Stimulated activated CD8-positive, alpha-beta memory T cell treated with anti-CD3 and anti-CD28 coated beads, Interleukin-4, amount 100 ng/mL, for 24 hours (primary cell): ENCODE data around the gene HLA-DMA.

Experiments used
- DNase-seq: peaks from one replicate; pipeline ENCODE4 v3.0.0-alpha.2; 2020; ENCODE audit warnings: low read depth

The HLA-DMA gene

DNA sequence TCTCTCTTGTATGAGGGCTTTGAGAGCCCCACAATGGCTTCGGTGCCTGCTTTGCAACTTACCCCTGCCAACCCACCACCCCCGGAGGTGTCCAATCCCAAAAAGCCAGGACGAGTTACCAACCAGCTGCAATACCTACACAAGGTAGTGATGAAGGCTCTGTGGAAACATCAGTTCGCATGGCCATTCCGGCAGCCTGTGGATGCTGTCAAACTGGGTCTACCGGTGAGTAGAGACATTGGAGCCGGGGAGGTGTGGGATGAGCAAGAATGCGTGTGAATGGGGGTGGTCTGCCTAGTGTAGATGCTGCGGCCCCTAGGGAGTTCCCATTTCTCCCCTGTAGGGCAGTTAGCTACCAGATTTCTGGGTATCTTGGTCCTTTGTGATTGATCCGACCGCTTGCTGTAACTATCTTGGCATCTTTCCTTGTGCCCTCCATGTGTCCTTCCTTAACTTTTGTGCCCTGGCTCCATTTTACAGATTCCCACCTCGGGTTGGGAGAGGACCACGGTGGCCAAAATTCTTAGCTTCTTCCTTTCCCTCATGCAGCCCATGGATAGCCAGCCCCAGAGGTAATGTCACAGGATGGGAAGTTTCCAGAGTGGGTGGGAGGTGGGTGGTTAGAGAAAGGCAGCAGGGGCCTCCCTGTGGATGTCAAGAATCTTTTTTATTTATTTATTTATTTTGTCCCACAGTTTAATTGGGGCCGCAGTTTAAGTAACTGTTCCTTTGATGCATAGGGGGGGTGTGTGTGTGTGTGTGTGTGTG lies 21.8 kb upstream of the HLA-DMA start:
- DNase-seq = no peak

DNA sequence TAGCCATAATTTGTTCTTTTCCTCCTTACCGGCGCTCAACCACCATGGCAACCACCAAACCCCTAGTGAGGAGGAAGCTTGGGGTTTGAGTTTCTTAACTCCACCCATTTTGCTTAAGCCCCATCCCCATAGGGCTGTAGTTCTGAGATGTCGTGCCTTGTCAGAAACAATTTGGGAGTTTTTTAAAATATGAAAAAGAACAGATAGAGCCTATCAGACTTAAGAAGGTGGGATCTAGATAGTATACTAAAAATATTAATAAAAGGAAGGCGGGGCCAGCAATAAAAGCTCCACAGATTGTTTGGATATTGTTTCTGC lies 21.1 kb upstream of the HLA-DMA start:
- DNase-seq = no peak

DNA sequence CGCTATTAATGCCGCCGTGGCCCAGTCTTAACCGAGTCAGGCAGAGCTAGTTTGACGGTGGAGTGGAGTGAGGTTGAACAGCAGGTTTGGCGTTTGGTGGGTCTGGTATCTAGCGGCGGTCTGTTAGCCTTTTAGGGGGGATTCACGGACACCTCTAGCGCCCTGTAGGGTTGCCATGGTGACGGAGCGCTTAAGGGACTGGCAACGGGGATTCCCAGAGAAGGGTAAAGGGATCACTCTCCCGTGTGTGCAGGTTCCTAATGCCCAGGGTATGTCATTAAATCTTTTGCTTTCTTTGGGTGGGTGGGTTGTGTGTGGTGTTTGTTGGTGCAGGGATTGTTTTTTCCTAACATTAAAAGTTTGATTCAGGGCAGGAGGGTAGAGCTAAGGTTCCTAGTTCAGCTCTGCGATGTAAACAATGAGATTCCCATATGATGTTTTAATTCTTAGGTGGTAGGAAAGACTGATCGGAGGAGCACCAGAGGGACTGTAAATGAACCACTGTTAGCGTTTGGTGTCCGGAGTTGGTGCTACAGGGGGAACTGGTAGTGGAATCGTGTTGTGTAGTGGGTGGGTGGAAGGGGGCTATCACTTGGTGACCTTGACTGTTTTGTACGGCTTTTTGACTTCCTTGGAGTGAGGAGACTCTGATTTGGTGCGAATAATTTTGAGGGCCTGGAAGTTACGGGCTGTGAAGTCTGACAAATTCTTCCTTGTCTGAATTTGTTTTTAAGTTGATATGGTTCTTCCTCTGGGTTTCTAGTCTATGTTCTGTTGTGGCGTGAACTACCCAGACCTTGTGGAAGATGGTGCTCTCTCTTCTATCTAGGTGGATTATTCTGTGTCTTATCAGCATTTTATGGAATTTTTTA lies 20.5 kb upstream of the HLA-DMA start:
- peak; percentile 30 for DNase-seq

DNA sequence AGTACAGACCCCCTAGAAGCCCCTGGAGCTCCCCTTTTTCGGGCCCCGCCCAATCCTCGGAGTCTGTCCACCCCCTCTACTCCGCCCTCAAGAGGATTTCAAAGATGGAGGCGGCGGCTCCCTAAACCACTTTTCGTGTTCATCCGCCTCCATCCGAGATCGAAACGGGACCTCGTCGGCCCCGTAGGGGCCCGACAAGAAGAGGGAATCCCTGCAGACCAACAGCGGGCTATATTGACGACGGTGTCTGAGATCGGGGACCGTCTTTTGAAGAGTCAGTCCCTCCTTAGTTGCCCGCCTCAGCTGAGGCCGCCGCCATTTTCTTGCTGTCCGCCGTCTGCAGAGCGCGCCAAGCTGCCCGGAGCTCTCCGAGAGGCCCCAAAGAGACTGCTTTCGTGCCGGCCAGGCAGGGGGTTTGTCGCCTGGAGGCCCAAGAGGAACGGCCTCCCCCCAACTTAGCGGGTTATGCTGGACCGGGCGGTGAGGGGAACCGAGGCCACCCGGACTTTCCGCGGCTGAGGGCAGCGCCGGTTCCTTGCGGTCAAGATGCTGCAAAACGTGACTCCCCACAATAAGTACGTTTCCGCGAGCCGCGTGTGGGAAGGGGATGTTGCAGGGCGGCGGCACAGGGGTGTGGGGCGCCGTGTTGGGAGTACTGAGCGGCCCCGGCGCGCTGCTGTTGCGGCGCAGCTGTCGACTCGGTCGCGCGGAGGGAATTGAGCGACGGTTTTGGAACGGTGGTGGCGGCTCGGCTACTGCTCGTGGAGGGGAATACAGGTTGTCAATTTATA lies 19.7 kb upstream of the HLA-DMA start:
- DNase-seq = peak; percentile 40

DNA sequence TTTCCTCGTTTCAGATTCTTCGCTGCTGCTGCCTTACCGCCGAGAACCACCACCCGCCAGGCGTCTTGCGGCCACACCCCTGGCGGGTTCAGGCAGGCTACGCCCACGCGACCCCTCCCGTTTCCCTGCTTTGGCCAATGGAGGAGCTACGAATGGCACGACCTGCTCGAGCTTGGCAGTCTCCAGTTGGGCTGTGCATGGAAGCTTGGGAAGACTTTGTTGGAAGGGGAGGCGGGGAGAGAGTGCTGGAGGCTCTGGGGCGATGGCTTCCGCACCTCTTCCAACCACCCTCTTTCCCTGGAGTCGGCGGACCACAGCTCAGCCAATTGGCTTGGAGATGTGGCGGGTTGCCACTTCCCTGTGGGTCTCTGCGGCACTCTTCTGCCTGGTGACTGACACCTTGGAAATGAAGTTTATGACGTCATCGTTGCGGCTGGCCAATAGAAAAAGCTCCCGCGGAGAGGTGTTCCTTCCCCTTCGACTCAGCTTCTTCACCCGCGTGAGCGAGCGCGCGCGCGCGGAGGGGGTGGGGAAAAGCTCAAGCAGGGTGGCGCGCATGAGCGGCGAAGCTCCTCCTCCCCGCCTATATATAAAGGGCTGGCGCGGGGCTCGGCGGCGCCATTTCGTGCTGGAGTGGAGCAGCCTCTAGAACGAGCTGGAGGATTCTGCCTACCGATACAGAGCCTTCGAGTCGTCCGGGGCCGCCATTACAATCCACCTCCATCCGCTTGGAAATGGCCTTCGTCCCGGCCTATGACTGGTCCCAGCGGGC lies 18.9 kb upstream of the HLA-DMA start:
- DNase-seq = peak; percentile 98

DNA sequence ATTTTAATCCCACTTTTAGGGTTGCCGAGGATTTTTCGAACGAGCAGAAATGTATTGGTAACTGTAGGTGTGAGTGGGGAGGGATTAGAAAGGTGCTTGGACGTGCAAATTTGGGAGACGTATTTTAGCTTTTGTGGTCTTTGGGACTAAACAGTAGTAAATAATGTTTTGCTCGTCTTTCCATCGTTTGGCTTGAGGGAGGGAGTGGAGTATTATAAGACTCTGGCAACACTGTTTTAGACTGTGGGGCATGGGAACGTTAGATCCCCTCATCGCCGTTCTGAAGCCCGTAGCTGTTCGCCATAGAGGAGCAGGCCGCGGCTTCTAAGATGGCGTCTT lies 18.3 kb upstream of the HLA-DMA start:
- no peak for DNase-seq

DNA sequence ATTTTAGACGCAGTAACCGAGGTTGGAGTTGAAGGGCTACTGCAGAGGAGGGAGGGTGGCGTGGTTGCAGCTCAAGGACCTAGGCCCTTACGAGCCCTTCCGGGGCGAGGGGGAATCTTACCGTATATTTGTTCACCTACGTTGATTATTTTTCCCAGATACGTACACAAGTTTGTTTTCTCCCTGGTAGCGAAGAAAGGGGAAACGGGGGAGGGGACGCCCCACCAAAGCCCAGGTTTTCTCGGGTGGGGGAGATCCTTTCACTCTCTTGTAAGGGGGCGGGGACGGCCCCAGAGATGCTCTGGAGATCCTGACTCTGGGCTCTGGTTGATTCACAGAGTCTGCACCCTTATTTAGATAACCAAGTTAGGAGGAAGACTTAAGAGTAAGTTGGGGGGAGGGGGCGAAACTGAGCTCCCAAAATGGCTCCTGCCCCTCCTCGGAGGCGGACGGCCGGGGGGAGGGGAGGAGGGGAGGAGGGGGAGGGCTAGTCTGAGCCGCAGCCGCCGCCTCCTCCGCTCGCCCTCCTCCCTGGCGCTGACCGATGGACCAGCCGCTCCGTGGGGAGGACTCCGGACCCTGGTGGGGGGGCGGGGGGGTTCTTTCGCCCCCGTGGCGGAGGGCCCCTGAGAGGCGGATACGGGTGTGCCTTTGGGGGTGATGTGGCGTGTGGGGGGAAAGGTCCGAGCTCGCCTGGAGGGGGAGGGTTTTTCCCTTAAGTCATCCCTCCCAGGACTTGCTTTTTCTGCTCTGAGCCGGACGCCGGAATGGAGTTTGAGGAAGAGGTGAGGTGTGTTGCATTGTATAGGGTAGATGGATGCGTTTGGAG lies 17.7 kb upstream of the HLA-DMA start:
- DNase-seq = peak; percentile 75

DNA sequence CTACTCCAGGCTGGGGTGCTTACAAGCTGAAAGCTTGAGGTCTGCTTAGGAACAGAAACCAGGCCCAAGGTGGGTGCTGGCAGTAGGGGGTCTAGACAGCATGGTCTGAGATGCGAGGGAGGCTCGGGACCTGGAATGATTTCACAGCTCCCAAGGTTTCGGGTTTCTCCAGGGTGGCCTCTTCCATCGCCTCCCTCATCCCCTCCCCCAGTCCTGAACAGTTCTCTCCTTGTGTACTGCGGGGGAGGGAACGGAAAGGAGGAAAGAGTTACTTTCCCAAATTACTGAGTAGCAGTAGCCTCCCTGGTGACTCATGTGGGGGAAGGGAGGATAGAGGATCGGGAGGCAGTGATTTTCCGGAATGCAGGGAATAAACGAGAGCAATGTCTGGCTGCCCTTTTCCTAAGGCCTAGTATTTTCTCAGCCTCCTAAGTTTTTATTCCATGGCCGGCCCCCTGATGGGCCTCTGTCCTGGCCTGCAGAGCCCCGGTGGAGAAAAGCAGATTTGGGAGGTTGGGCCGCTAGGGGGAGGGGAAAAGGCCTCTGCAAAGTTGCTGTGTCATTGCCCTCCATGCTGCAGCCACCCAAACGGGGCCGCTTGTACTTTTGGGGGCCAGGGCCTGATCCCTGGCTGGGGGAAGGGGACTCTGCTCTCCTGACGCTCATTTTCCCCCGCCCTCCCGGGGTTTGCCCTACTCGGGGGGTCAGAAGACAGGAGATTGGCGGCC lies 17.0 kb upstream of the HLA-DMA start:
- DNase-seq = peak; percentile 64

DNA sequence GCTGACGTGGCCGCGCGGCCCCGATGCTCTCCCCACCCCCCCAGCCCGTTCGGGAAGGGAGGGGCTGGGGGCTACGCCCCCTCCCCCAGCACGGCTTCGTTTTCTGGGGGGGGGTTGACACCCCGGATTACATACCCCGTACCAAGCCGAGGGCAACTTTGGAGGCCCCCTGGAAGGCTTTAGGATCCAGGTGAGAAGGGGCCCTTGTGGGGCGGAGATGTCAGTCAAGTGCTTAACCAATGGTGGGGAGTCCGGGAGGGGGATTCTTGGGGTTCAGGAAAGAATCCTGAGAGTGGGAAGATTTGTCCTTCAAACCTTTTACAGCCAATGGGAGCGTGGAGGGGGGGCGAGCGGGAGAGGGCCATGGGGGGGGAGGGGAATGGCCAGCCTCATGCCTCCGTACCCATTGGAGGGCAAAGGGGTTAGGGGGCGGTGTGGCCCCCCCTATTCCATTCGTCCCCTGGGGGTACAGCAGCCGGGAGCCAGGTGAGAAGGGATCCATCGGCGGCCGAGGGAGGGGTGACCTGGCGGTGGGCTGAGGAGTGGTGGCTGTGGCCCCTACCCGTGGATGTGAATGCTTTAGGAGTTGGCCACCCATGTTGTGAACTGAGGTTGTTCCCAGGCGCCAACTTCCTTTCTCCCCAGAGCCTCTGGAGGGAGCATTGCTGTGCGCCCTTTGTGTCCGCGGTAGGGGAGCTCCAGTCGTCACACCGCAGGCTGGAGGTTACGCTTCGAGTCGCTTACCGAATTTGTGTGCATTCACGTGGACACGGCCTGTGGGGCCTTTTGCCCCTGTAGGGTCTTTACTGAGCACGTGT lies 16.2 kb upstream of the HLA-DMA start:
- DNase-seq = peak; percentile 64

DNA sequence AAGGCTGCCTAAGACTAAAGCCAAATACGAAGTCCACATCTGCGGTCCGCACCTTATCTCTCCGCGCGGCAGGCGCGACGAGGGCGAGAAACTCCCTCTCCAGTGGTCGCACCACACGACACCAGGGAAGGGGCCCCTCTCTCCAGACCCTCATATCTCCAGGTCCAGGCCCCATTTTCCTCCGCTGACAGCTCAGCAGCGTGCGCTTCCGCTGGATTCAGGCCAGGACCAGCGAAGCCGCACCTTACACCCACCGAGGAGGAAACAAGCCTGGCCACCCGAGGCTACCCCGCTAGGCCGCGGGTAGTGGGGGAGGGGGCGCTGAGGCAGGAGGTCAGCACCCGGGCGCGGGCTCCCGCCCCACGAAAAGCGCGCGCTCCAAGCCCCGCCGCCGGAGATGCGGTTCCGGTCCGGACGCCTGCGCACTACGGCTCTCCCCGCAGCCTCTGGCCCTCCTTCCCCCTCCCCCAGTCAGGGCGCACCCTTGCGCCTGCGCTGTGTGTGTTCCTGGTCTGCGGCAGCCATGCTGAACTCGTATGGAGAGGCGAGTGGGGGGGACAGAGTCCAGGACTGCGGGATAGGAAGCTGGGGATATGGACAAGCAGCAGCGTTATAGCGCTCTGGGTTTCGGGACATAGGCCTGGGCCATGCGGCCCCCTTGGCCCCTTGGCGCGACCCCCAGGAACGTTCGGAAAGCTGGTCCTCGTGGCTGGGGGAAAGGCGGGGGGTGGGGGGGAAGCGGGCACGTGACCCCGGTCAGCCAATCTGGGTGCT lies 15.4 kb upstream of the HLA-DMA start, which contains the start of gene BRD2:
TSS of gene BRD2 (plus strand) at position 502 of the 774 bp plus-strand sequence. CDS start 4,305 bp downstream, outside the sequence.
- peak; percentile 96 for DNase-seq

DNA sequence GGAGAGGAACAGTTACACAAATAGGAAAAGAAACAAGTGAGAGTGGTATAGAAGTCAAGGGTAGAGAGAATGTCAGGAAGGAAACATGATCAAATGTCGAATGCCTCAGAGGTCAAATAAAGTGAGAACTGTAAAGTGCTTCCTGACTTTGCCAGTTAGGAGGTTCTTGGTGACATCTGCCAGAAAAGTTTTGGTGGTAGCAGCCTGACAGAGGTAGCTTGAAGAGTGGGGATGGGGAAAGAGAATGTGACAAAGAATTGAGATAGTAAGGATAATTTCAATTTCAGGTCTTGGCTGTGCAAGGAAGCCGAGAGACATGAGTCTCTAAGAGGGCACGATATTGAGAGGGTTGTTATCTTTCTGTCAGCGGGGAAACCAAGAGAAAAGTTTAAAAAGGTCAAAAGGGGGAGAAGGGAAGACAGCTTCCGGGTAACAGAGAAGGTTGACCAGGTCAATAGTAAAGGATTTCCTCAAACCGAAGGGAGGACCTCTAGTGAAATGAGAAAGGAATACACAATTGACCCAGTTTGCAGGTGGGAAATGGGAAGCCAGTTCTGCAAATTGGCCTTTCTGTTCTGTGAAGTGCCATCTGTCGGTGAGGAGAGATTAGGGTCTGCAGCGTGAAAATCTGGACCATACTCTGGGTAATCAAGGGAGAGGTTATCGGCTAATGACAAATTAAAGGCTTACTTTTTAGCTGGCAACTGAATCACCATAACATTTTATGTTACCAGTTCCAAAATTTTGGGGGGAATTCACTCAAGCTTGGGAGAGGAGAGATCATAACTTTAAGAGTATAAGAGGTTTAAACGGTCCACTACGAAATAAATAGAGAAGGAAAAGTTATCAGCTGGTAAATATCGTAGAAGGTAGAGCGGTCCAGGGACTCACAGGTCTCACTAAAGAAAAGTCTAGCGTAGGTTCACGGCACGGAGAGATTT lies 14.5 kb upstream of the HLA-DMA start:
- DNase-seq = no peak

DNA sequence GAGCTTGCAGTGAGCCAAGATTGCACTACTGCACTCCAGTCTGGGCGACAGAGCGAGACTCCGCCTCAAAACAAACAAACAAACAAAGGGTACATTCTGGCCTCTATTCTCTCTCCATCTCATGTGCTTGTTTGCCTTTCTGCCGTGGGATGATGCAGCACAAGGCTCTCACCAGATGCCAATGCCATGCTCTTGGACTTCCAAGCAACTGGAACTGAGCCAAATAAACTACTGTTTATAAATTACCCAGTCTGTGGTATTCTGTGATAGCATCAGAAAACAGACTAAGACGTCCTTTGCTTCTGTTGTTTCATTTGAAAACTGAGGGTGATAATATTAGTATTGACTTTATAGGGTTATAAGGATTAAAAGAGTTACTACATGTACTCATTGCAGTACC lies 11.9 kb upstream of the HLA-DMA start:
- no peak for DNase-seq

DNA sequence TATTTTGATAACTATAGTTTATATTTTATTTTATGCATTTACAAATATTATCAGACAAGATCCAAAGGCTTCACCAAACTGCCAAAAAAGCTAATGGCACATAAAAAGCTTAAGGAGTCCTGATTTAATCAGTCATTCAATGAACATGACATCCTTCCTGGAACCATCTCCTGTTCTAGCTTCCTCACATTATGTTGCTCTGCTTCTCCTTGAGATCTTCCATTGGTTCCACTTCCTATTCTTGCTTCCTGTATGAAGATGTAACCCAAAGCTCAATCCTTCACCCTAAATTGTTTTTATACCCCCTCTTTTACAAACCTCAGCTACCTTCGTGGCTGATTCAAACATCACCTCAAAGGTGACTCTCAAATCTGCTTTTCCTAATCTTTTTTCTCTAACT lies 11.0 kb upstream of the HLA-DMA start:
- DNase-seq = no peak

DNA sequence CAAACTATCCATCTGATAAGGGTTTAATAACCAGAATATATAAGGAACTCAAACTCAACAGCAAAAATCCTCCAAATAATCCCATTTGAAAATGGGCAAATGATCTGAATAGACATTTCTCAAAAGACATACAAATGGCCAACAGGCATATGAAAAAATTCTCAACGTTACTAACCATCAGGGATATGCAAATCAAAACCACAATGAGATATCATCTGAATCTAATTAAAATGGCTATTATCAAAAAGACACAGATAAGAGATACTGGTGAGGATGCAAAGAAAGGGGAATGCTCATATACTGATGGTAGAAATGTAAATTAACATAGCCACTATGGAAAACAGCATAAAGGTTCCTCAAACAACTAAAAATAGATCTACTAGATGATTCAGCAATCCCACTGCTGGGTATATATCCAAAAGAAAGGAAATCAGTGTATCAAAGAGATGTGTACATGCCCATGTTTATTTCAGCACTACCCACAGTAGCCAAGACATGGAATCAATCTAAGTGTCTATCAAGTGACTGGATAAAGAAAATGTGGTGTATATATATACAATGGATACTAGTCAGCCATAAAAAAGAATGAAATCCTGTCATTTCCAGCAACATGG lies 9.4 kb upstream of the HLA-DMA start:
- no peak for DNase-seq

DNA sequence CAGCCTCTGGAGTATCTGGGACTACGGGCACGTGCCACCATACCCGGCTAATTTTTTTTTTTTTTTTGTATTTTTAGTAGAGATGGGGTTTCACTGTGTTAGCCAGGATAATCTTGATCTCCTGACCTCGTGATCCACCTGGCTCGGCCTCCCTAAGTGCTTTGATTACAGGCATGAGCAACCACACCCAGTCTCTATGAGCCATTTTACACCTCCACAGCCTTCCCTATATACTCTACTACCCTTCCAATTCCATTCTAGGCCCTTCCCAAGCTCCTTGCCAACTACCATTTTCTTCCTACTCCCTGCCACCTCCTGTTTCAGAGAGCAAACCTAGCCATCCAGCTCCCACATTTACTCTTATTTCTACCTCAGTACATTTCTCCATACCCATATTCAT lies 7.7 kb upstream of the HLA-DMA start:
- DNase-seq = no peak

DNA sequence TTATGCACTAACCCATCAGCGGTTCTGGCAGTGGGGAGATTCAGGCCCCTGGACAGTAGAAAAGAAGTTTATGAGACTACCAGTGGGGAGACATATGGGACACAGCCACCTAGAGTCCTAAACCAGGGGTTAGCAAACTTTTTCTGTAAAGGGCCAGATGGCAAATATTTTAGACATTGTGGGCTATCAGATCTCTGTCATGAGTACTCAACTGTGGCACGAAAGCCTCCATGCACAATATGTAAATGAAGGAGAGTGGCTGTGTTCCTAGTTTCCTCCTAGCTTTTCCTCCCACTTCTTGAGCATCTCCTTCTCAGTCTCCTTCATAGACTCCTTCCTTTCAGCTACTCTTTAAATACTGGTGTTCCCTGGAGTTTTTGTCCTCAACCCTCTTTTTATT lies 3.3 kb upstream of the HLA-DMA start:
- no peak for DNase-seq
